AG20443 (cell line): Measurements from ENCODE around the gene RALGDS.
"Not testable (repeated sequence)": the region's sequence is repeated elsewhere in the genome, so short reads cannot be mapped to it uniquely, and the experiment has no call there.

ENCODE experiments used
- DNase-seq: peaks from one replicate; pipeline ENCODE4 v3.0.0; 2012; ENCODE audit warnings: low spot score, mixed read lengths

Gene RALGDS

GRCh38 chr9:133067006-133067405 is 54.0 kb downstream of the RALGDS start:
- DNase-seq: no peak

GRCh38 chr9:133066181-133066983 is 54.7 kb downstream of the RALGDS start:
- no peak for DNase-seq

DNA sequence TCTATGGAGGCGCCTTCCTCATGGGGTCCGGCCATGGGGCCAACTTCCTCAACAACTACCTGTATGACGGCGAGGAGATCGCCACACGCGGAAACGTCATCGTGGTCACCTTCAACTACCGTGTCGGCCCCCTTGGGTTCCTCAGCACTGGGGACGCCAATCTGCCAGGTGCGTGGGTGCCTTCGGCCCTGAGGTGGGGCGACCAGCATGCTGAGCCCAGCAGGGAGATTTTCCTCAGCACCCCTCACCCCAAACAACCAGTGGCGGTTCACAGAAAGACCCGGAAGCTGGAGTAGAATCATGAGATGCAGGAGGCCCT is 56.0 kb downstream of the RALGDS start:
- DNase-seq: no peak

DNA sequence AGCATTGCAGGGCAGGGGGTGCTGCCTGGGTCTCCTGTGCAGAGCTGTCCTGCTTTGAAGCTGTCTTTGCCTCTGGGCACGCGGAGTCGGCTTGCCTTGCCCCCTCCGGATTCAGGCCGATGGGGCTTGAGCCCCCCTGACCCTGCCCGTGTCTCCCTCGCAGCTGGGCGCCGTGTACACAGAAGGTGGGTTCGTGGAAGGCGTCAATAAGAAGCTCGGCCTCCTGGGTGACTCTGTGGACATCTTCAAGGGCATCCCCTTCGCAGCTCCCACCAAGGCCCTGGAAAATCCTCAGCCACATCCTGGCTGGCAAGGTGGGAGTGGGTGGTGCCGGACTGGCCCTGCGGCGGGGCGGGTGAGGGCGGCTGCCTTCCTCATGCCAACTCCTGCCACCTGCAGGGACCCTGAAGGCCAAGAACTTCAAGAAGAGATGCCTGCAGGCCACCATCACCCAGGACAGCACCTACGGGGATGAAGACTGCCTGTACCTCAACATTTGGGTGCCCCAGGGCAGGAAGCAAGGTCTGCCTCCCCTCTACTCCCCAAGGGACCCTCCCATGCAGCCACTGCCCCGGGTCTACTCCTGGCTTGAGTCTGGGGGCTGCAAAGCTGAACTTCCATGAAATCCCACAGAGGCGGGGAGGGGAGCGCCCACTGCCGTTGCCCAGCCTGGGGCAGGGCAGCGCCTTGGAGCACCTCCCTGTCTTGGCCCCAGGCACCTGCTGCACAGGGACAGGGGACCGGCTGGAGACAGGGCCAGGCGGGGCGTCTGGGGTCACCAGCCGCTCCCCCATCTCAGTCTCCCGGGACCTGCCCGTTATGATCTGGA is 56.6 kb downstream of the RALGDS start:
- no peak for DNase-seq

GRCh38 chr9:133063500-133064231 is 57.4 kb downstream of the RALGDS start:
- no peak for DNase-seq

DNA sequence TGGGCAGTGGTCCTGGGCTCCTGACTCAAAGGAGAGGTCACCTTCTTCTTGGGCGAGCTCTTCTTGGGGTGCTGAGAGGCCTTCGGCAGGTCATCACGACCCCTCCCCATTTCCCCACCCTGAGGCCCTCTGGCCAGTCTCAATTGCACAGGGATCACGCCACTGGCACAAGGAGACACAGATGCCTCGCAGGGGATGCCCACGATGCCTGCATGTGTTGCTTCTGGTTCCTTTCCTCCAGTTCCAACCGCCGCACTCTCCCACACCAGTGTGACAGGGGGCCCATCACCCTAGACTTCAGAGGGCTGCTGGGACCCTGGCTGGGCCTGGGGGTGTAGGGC is 57.9 kb downstream of the RALGDS start:
- no peak for DNase-seq

- not testable (repeated sequence) for DNase-seq
Observed at GRCh38 chr9:133062569-133062968, 58.5 kb downstream of the RALGDS start.

DNA sequence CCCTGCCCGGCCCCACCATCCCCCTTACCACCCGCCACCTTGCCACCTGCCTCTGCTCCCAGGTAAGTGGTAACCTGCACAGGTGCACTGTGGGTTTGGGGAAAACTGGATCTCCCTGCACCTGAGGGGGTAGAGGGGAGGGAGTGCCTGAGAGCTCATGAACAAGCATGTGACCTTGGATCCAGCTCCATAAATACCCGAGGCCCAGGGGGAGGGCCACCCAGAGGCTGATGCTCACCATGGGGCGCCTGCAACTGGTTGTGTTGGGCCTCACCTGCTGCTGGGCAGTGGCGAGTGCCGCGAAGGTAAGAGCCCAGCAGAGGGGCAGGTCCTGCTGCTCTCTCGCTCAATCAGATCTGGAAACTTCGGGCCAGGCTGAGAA is 59.3 kb downstream of the RALGDS start, which contains the start of gene CEL:
Gene CEL, plus strand, starts transcription at position 218 of the 382 bp plus-strand sequence. Its CDS starts 22 bp downstream, at position 240.
- DNase-seq: not testable (repeated sequence)

- not testable (repeated sequence) for DNase-seq
Observed at GRCh38 chr9:133061019-133061763, 59.8 kb downstream of the RALGDS start.

- DNase-seq: no peak
Observed at GRCh38 chr9:133060417-133060841, 60.6 kb downstream of the RALGDS start.

GRCh38 chr9:133059623-133060022 is 61.4 kb downstream of the RALGDS start:
- no peak for DNase-seq

GRCh38 chr9:133058550-133059320 is 62.3 kb downstream of the RALGDS start:
- no peak for DNase-seq

- DNase-seq: no peak
Observed at GRCh38 chr9:133058071-133058470, 63.0 kb downstream of the RALGDS start.

DNA sequence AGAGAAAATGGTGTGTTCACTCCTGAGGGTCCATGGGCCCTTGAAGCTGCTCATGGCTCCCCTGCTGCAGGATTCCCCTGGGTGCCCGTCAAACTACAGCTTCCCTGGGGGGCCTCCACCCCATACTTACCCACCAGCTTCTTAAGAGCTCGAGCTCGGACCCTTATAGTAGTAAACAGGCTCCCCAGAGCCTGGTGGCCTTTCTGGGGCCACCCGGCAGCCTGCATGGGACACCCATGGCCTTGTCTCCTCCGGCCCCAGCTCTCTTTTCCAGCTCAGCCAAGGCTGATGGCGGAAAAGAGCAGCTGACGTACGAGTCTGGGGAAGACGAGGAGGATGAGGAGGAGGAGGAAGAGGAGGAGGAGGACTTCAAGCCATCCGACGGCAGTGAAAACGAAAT is 63.5 kb downstream of the RALGDS start:
- no peak for DNase-seq

DNA sequence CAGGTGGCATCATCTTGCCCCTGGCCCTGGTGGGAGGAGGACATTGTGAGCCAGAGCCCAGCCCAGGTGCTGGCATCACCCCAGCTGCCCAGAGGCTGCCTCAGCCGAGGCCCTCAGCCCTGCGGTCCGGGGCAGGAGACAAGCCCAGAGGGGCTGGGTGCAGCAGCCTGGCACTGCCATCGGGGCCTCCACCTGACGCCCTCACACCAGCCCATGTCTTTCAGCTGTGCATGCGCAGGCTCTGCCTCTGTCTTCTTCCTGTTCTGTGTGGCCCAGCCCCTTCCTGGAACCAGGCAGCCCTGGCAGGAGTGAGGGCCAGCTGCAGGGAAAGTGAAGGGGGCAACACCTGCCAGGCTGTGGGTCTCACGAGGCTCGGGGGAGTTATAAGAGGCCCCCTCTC is 64.0 kb downstream of the RALGDS start:
- DNase-seq: no peak

- no peak for DNase-seq
Observed at GRCh38 chr9:133056533-133056932, 64.5 kb downstream of the RALGDS start.

GRCh38 chr9:133055788-133056420 is 65.1 kb downstream of the RALGDS start:
- DNase-seq: no peak

DNA sequence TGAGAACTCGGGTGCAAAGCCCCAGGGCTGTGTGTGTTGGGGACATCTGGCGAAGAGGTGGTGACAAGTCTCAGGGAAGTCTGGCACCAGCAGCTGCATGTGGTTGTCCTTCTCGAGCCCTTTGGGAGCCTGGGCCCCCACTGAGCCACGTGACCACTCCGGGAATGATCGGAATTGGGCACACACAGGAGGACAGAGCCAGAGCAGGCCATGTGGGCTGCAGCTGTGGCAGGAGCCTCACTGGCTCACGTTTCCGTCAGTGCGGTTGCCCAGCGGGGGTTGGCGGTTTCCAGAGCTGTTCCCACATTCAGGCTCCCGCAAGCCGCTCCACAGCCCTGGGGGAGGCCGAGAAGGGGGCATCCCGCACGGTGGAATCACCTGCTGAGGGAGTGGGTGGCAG is 66.1 kb downstream of the RALGDS start:
- DNase-seq: peak; percentile 98

GRCh38 chr9:133054194-133054890 is 66.7 kb downstream of the RALGDS start:
- no peak for DNase-seq

DNA sequence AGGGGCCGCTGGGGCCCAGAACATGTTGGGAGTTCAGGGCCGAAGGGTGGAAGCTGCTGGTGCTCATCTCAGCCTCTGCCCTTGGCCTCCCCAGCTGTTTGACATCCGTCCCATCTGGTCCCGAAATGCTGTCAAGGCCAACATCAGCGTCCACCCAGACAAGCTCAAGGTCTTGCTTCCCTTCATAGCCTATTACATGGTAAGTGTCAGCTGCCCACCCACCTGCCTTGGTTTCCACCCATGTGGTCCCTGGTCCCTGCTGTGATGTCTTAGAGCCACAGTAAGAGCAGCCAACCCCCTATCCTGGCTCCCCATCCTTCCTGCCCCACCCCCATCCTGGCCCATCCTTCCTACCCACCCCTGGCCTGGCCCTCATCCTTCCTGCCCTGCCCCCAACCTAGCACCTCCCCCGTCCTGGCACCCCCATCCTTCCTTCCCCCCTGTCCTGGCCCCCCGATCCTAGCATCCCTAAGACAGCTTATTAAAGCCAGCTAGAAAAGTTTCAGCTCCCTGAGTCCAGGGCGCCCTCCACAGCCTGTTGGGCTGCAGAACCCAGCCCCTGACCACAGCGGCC is 69.0 kb downstream of the RALGDS start:
- no peak for DNase-seq
